Stimulated activated naive B cell treated with anti-CD40 and anti-IgM and Interleukin-4, amounts not matched to agents 10 μg/mL and 1 μg/mL and 100 μg/mL, for 72 hours (primary cell): ENCODE measurements around the gene TANGO6.

Experiments used
- ATAC-seq, 2 donors: fragments of 150-1000 bp; cut with Tn5 transposase; replicated peaks; 2 replicates each; pipeline ENCODE4 v1.10.0; 2021; ENCODE audit warnings: moderate library complexity in 1 of 2
- DNase-seq: peaks from one replicate; pipeline ENCODE4 v3.0.0; 2021
- H3K27ac Mint-ChIP-seq: one replicate; pipeline ENCODE4 v1.8.0; 2022; ENCODE audit warnings: mild to moderate bottlenecking, mixed read lengths
- H3K27me3 Mint-ChIP-seq, 2 donors: one replicate each; pipeline ENCODE4 v1.8.0; 2022; ENCODE audit warnings: mixed read lengths in 2 of 2
- H3K36me3 Mint-ChIP-seq, 2 donors: one replicate each; pipeline ENCODE4 v1.8.0; 2022; ENCODE audit warnings: mixed read lengths in 2 of 2, mild to moderate bottlenecking in 1 of 2
- H3K4me1 Mint-ChIP-seq, 2 donors: one replicate each; pipeline ENCODE4 v1.8.0; 2022; ENCODE audit warnings: mixed read lengths in 2 of 2, mild to moderate bottlenecking in 1 of 2
- H3K4me3 Mint-ChIP-seq, 2 donors: one replicate each; pipeline ENCODE4 v1.8.0; 2022; ENCODE audit warnings: mild to moderate bottlenecking in 2 of 2, mixed read lengths in 2 of 2, moderate library complexity in 1 of 2
- H3K9me3 Mint-ChIP-seq, 2 donors: one replicate each; pipeline ENCODE4 v1.8.0; 2022; ENCODE audit warnings: mixed read lengths in 2 of 2, mild to moderate bottlenecking in 1 of 2

The TANGO6 gene

GRCh38 chr16:68948230-68948910 lies 105.0 kb downstream of the TANGO6 start:
- Mint-ChIP-seq H3K27ac (no peak overlapping the region), H3K4me3 (no peak overlapping the region), H3K4me1 (no peaks in the 10 kb centered on the region), H3K36me3 (peaks cover 31 to 37% of the 10 kb centered on the region in 2 donors), H3K9me3 (peaks cover 0 to 5% of the 10 kb centered on the region in 2 donors), H3K27me3 (no peaks in the 10 kb centered on the region)
- DNase-seq (no peak), ATAC-seq (no peak)

GRCh38 chr16:68951991-68952877 lies 108.9 kb downstream of the TANGO6 start:
- ATAC-seq (no peak), DNase-seq (no peak)
- peaks cover 3 to 9% of the 10 kb centered on the region in 2 donors for H3K36me3 Mint-ChIP-seq
- no peaks in the 10 kb centered on the region for H3K27me3 Mint-ChIP-seq
- no peak overlapping the region for H3K27ac Mint-ChIP-seq
- no peaks in the 10 kb centered on the region for H3K4me1 Mint-ChIP-seq
- H3K9me3 Mint-ChIP-seq = no peaks in the 10 kb centered on the region
- no peak overlapping the region for H3K4me3 Mint-ChIP-seq

GRCh38 chr16:68954911-68955635 lies 111.7 kb downstream of the TANGO6 start:
- no peak for DNase-seq
- Mint-ChIP-seq H3K9me3 (no peaks in the 10 kb centered on the region), H3K36me3 (peaks cover 1 to 3% of the 10 kb centered on the region in 2 donors), H3K27ac (no peak overlapping the region), H3K27me3 (no peaks in the 10 kb centered on the region), H3K4me1 (no peaks in the 10 kb centered on the region), H3K4me3 (no peak overlapping the region)
- no peak for ATAC-seq

GRCh38 chr16:68960910-68961309 lies 117.6 kb downstream of the TANGO6 start:
- no peaks in the 10 kb centered on the region for H3K27me3 Mint-ChIP-seq
- peaks cover 8 to 19% of the 10 kb centered on the region in 2 donors for H3K36me3 Mint-ChIP-seq
- no peak overlapping the region for H3K4me3 Mint-ChIP-seq
- ATAC-seq (no peak), DNase-seq (no peak)
- H3K27ac Mint-ChIP-seq = no peak overlapping the region
- H3K9me3 Mint-ChIP-seq = no peaks in the 10 kb centered on the region
- no peaks in the 10 kb centered on the region for H3K4me1 Mint-ChIP-seq

- H3K27ac Mint-ChIP-seq = no peak overlapping the region
These were observed 118.6 kb downstream of the TANGO6 start for GRCh38 chr16:68961778-68962402.

GRCh38 chr16:68969338-68969737 lies 126.0 kb downstream of the TANGO6 start:
- Mint-ChIP-seq H3K4me1 (peaks cover 0 to 3% of the 10 kb centered on the region in 2 donors), H3K27ac (no peak overlapping the region), H3K27me3 (no peaks in the 10 kb centered on the region), H3K36me3 (peaks cover 22 to 40% of the 10 kb centered on the region in 2 donors), H3K9me3 (no peaks in the 10 kb centered on the region), H3K4me3 (no peak overlapping the region)
- ATAC-seq (no peak), DNase-seq (no peak)

More at GRCh38 chr16:68961778-68962402, 118.6 kb downstream of the TANGO6 start:
- Mint-ChIP-seq H3K27me3 (no peaks in the 10 kb centered on the region), H3K4me3 (no peak overlapping the region), H3K9me3 (no peaks in the 10 kb centered on the region), H3K4me1 (no peaks in the 10 kb centered on the region), H3K36me3 (peaks cover 8 to 19% of the 10 kb centered on the region in 2 donors)
- ATAC-seq (no peak), DNase-seq (no peak)

GRCh38 chr16:68972013-68972412 lies 128.7 kb downstream of the TANGO6 start:
- Mint-ChIP-seq H3K27ac (no peak overlapping the region), H3K4me3 (no peak overlapping the region), H3K4me1 (peaks cover 0 to 3% of the 10 kb centered on the region in 2 donors), H3K36me3 (peaks cover 36 to 59% of the 10 kb centered on the region in 2 donors), H3K9me3 (no peaks in the 10 kb centered on the region), H3K27me3 (no peaks in the 10 kb centered on the region)
- DNase-seq = no peak
- no peak for ATAC-seq

GRCh38 chr16:68972720-68973119 lies 129.4 kb downstream of the TANGO6 start:
- Mint-ChIP-seq H3K4me1 (no peaks in the 10 kb centered on the region), H3K9me3 (no peaks in the 10 kb centered on the region)

GRCh38 chr16:68973611-68974120 lies 130.3 kb downstream of the TANGO6 start:
- no peaks in the 10 kb centered on the region for H3K9me3 Mint-ChIP-seq
- H3K27ac Mint-ChIP-seq = no peak overlapping the region
- DNase-seq (no peak), ATAC-seq (no peak)
- H3K36me3 Mint-ChIP-seq = peaks cover 38 to 61% of the 10 kb centered on the region in 2 donors
- H3K4me1 Mint-ChIP-seq = no peaks in the 10 kb centered on the region
- H3K4me3 Mint-ChIP-seq = no peak overlapping the region
- H3K27me3 Mint-ChIP-seq = no peaks in the 10 kb centered on the region

More at GRCh38 chr16:68972720-68973119, 129.4 kb downstream of the TANGO6 start:
- DNase-seq = no peak
- Mint-ChIP-seq H3K27me3 (no peaks in the 10 kb centered on the region), H3K4me3 (no peak overlapping the region), H3K27ac (no peak overlapping the region), H3K36me3 (peaks cover 33 to 56% of the 10 kb centered on the region in 2 donors)
- no peak for ATAC-seq

GRCh38 chr16:68978303-68978954 lies 135.1 kb downstream of the TANGO6 start:
- Mint-ChIP-seq H3K4me1 (no peaks in the 10 kb centered on the region), H3K36me3 (peaks cover 46 to 63% of the 10 kb centered on the region in 2 donors), H3K9me3 (no peaks in the 10 kb centered on the region), H3K27me3 (no peaks in the 10 kb centered on the region), H3K4me3 (no peak overlapping the region), H3K27ac (no peak overlapping the region)
- DNase-seq (no peak), ATAC-seq (no peak)

GRCh38 chr16:68980695-68981315 lies 137.5 kb downstream of the TANGO6 start:
- DNase-seq = no peak
- H3K27me3 Mint-ChIP-seq = no peaks in the 10 kb centered on the region
- no peak overlapping the region for H3K4me3 Mint-ChIP-seq
- peaks cover 26 to 51% of the 10 kb centered on the region in 2 donors for H3K36me3 Mint-ChIP-seq
- no peaks in the 10 kb centered on the region for H3K4me1 Mint-ChIP-seq
- H3K9me3 Mint-ChIP-seq = no peaks in the 10 kb centered on the region
- H3K27ac Mint-ChIP-seq = no peak overlapping the region
- no peak for ATAC-seq

- Mint-ChIP-seq H3K4me3 (no peak overlapping the region), H3K4me1 (no peaks in the 10 kb centered on the region), H3K9me3 (no peaks in the 10 kb centered on the region), H3K27me3 (no peaks in the 10 kb centered on the region), H3K36me3 (peaks cover 28 to 48% of the 10 kb centered on the region in 2 donors), H3K27ac (no peak overlapping the region)
- ATAC-seq = no peak
- no peak for DNase-seq
These were observed 138.6 kb downstream of the TANGO6 start for GRCh38 chr16:68981971-68982370.

GRCh38 chr16:68984467-68984866 lies 141.1 kb downstream of the TANGO6 start:
- peak overlapping the region; percentile 68 for H3K27ac Mint-ChIP-seq
- H3K4me3 Mint-ChIP-seq = no peak overlapping the region
- no peaks in the 10 kb centered on the region for H3K9me3 Mint-ChIP-seq
- peaks cover 30 to 47% of the 10 kb centered on the region in 2 donors for H3K36me3 Mint-ChIP-seq
- ATAC-seq (no peak), DNase-seq (no peak)
- H3K27me3 Mint-ChIP-seq = no peaks in the 10 kb centered on the region
- H3K4me1 Mint-ChIP-seq = no peaks in the 10 kb centered on the region
